OCI-LY7 (cell line): ENCODE measurements around the gene ZSCAN10. TPM values are rescaled to one million over a fixed set of nuclear protein-coding genes. Genes with fewer than 3 reads are reported as not detected.
A peak's percentile ranks its signal among the peaks of the same experiment; 100 is the strongest.

ENCODE experiments used
- BruUV-seq: library from RNA; stranded (reverse); fragments of 400-500 nt; replicated peaks from 2 replicates; lab custom pipeline; 2021; lab: Mats Ljungman, UMichigan
- CTCF ChIA-PET: fragments of 300-600 bp; sonication (Branson Sonifier 250); formaldehyde crosslinking; loops from one replicate; lab custom pipeline; 2022; ENCODE audit warnings: antibody characterized with exemption; ENCODE audit not compliant: unreplicated experiment; lab: Charles Lee
- POLR2A ChIA-PET: fragments of 300-600 bp; sonication (Branson Sonifier 250); formaldehyde crosslinking; loops from one replicate; lab custom pipeline; 2022; ENCODE audit warnings: antibody characterized with exemption; lab: Charles Lee
- DNase-seq: peaks from one replicate; pipeline ENCODE4 v3.0.0-alpha.2; 2015; ENCODE audit warnings: low spot score
- H2AFZ ChIP-seq: fragments of 200-600 bp; sonication (generic), shearing (Covaris generic); 2 replicates; pipeline ENCODE4 v1.6.1; 2014; ENCODE audit warnings: mild to moderate bottlenecking, antibody characterized with exemption, low read length, moderate library complexity
- H3K27ac ChIP-seq: fragments of 200-600 bp; sonication (generic); 2 replicates; pipeline ENCODE4 v1.5.1; 2014; ENCODE audit warnings: mixed run types, low read depth, mild to moderate bottlenecking, moderate library complexity, low read length, inconsistent platforms; ENCODE audit not compliant: poor library complexity, severe bottlenecking
- H3K36me3 ChIP-seq: fragments of 200-600 bp; sonication (generic); 2 replicates; pipeline ENCODE4 v1.6.1; 2014; ENCODE audit warnings: mild to moderate bottlenecking, antibody characterized with exemption, low read length, moderate library complexity, mixed read lengths; ENCODE audit not compliant: insufficient read depth
- H3K4me1 ChIP-seq: fragments of 200-600 bp; sonication (generic); 2 replicates; pipeline ENCODE4 v1.5.1; 2014; ENCODE audit warnings: mild to moderate bottlenecking, low read length; ENCODE audit not compliant: insufficient read depth, poor library complexity, severe bottlenecking
- H3K4me2 ChIP-seq: fragments of 200-600 bp; sonication (generic); 2 replicates; pipeline ENCODE4 v1.6.1; 2014; ENCODE audit warnings: mild to moderate bottlenecking, low read length
- H3K4me3 ChIP-seq: fragments of 200-600 bp; sonication (generic); 2 replicates; pipeline ENCODE4 v1.5.1; 2014; ENCODE audit warnings: mild to moderate bottlenecking, low read depth, low read length; ENCODE audit not compliant: poor library complexity, severe bottlenecking
- H3K79me2 ChIP-seq: fragments of 200-600 bp; sonication (generic); 2 replicates; pipeline ENCODE4 v1.6.1; 2016; ENCODE audit warnings: low read depth, mild to moderate bottlenecking, low read length, moderate library complexity, mixed read lengths; ENCODE audit not compliant: insufficient read depth
- H3K9me2 ChIP-seq: fragments of 200-600 bp; sonication (generic); 2 replicates; pipeline ENCODE4 v1.6.1; 2016; ENCODE audit warnings: mild to moderate bottlenecking, low read length, mixed read lengths; ENCODE audit not compliant: insufficient read depth
- H3K9me3 ChIP-seq: fragments of 200-600 bp; sonication (generic); 2 replicates; pipeline ENCODE4 v1.6.1; 2014; ENCODE audit warnings: mild to moderate bottlenecking, mixed run types, low read length, mixed read lengths
- H4K20me1 ChIP-seq: fragments of 200-600 bp; sonication (generic); 2 replicates; pipeline ENCODE4 v1.6.1; 2014; ENCODE audit warnings: mild to moderate bottlenecking, antibody characterized with exemption, low read length, moderate library complexity, mixed read lengths; ENCODE audit not compliant: insufficient read depth
- CTCF ChIP-seq: fragments of 200-600 bp; sonication (generic); conservative IDR thresholded peaks from 2 replicates; pipeline ENCODE4 v1.5.1; 2014; ENCODE audit warnings: mild to moderate bottlenecking, antibody characterized with exemption, low read length, moderate library complexity, mixed read lengths
- EZH2phosphoT487 ChIP-seq: fragments of 200-600 bp; sonication (generic); IDR thresholded peaks from 2 replicates; pipeline ENCODE4 v1.6.1; 2018; ENCODE audit warnings: low read depth, borderline replicate concordance, mild to moderate bottlenecking, mixed run types, antibody characterized with exemption, low read length, moderate library complexity, mixed read lengths
- intact Hi-C: fragments of 100-400 bp; cut with micrococcal nuclease; formaldehyde crosslinking; loops from one replicate; pipeline ENCODE4 v1.10.0; 2022; ENCODE audit not compliant: unreplicated experiment
- total RNA-seq, 2 experiments: library from RNA; depleted of rRNA in 1 of 2; stranded (reverse); fragments of >200 nt in 1 of 2; shearing (Covaris generic) in 1 of 2; gene quantifications; 2 replicates each; pipeline ENCODE4 v1.2.3, GENCODE V29; 2014 to 2022

Gene ZSCAN10
- total RNA-seq, 2 experiments from 2014 or later = 0.09 to 0.49 TPM

GRCh38 chr16:3087243-3088235 is 11.6 kb downstream of the ZSCAN10 start:
- H3K27ac ChIP-seq = no peak overlapping the region
- intact Hi-C loops = no loop called here
- no peaks in the 10 kb centered on the region for H4K20me1 ChIP-seq
- ChIA-PET POLR2A (no interaction called here), CTCF (no interaction called here)
- H3K79me2 ChIP-seq = no peaks in the 10 kb centered on the region
- DNase-seq = no peak
- no peaks in the 10 kb centered on the region for H3K9me2 ChIP-seq
- H3K9me3 ChIP-seq = no peaks in the 10 kb centered on the region
- H3K4me1 ChIP-seq = no peaks in the 10 kb centered on the region
- H3K4me3 ChIP-seq = no peak overlapping the region
- TF ChIP-seq EZH2phosphoT487 (no peak), CTCF (0 out of 2 replicates have a peak, but pooled peaks have one; percentile 28)
- BruUV-seq = no TSS peak
- H2AFZ ChIP-seq = no peak overlapping the region
- no peak overlapping the region for H3K4me2 ChIP-seq
- H3K36me3 ChIP-seq = no peaks in the 10 kb centered on the region

DNA sequence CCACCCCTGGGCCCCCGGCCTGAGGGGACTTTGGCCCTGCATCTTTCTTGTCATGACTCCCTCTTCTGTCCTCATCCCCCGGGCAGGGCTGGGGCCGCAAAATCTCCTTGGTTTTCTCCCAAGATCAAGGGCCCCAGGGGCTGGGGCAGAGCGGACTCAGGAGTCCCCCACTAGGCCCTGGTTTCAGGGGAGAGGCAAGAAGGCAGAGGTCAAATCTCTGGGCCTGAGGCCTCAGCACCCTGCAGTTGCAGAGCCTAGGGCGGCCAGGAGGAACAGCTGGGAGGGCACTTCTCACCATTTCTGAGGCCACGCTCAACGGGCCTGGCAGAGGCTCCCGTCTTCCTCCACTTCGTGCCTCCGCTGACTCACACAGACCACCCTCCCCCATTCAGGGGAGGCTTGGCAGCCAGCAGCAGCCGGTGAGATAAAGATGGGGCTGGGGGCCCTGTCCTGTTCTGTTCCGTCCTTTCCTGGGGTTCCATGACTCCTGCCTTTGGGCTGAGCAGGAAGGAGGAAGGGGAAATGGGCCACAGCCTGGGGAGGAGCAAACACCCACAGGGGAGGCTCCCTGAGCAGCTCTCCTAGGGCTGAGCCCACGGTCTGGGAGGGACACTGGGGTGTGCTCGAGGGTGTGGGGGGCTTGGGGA is 12.4 kb downstream of the ZSCAN10 start:
- no peak for DNase-seq
- Histone ChIP-seq H3K4me3 (no peak overlapping the region), H2AFZ (no peak overlapping the region), H3K9me3 (no peaks in the 10 kb centered on the region), H3K27ac (no peak overlapping the region), H4K20me1 (no peaks in the 10 kb centered on the region), H3K36me3 (no peaks in the 10 kb centered on the region), H3K4me2 (no peak overlapping the region), H3K9me2 (no peaks in the 10 kb centered on the region), H3K4me1 (no peaks in the 10 kb centered on the region), H3K79me2 (no peaks in the 10 kb centered on the region)
- BruUV-seq = no TSS peak
- CTCF ChIA-PET = no interaction called here
- intact Hi-C loops = no loop called here
- POLR2A ChIA-PET = no interaction called here
- TF ChIP-seq EZH2phosphoT487 (no peak), CTCF (no peak)
